Suppressor macrophage (primary cell): Measurements from ENCODE around the gene AGTRAP.

Experiments used
- DNase-seq, 4 experiments: peaks; one replicate each; pipeline ENCODE4 v3.0.0-alpha.2; 2020 to 2022

The AGTRAP gene

DNA sequence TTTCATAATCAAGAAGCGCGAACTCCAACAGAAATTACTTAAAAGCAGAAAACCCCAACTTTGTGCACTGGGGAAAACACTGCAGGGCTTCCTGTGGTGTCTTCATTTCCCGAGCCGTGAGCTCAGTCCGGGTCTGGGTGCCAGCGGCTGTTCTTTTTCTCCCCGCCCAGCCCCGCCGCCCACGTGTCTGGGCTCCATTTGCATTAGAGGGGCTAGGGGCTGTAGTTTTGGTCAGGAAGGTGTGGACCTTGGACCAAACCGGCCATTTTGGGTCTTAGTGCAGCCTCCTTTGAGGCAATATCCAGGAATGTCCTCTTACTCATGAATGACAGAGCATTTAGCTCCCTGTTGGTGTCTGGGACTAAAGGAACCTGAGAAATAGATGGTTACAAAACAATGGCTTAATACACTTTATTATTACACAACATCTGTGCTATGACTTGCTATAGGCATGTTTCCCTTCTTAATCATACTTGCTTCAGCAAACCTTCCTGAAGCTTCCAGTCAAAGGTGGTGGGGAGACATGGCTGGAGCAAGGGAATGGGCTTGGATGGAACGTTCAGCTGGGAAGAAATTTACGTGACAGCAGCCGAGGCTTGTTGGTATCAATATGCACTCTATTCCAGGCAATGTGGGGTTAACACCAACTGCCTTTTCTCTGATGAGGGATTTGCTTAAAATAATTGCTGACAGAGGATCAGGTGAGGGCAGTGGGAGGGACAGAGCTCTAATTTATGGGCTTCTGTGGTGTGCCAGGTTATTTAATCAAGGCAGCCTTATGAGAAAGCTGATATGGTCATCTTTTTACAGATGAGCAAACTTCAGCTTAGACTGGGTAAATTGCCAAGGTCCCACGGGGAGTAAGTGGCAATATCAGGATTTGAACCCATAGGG, 1.1 kb downstream of the AGTRAP start:
- peak; percentile 81 to 91 (median 90) for DNase-seq

DNA sequence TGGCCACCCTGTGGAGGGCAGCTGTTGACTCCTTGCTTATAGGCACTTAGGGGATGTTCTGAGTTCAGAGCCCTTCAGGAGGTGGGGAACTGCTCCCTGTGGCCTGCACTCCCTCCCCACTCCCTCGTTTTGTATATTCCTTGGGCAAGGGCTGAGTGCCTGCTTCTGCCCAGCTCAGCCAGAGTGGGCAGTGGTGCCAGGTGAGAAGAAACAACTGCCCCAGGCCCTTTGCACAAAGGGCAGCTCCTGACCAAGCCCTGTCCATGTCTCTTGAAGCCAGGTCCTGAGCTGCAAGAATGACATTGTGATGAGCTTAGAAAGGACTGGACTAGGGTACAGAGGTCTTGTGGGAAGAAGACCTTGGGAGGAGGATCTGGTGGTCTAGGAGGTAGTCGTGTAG, 2.2 kb downstream of the AGTRAP start:
- no peak for DNase-seq

DNA sequence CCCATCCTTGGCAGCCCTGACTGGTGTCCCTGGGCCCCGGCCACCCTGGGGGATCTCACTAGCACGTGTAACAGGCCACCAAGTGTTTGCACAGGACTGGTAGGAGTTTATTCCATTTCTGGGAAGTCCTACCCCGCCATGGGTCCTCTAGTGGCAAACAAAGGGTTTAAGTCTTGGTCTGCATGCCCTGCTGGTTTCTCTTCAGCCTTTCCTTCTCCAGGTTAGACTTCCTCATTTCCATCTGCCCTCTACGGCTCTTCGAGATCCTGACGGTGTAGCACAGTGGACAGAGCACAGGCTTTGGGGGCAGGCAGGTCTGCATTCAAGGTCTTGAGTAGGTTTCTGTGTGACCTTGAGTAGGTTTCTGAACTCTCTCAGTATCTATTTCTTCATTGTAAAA, 2.8 kb downstream of the AGTRAP start:
- DNase-seq: peak; percentile 27 to 59 (median 53)

DNA sequence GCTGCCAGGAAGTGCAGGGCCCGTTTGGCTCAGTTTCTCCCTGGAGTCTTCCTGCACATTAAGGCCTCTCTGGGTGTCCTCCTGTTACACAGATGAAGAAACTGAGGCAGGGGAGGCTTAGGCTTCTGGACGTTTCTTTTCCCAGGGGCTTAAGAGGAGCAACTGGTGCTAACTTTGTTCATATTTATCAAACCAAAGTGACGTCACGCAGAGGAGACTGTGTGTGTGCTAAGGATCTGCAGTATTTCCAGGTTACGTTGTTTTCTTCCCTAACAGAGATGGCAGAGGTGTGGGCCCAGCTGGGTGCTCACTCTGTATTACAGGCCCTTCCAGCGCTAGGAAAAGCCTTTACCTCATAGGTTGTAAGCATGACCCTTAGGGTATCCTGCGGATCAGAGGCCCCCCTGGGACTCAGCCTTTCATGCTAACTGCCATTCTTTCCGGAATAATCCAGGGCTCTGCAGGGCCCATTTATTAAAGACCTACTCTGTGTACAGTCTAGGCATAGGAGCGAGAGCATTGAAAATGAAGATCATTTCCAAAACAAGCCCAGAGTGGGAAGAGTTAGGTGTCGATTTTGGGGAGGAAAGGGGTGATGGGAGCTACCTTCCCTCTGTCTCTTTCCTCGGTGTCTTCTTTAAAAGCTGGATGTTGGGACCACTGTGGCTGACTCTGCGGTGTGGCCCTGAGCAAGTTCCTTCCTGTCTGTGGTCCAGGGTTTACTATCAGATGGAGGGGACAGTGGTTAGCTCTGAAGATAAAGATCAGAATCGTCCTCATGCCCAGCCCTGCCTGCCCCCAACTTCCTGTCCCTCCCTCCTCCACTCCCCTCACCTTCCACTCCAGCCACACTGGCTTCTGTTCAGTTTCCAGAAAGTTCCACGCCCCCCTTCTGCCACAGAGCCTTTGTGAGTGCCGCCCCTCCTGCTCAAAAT, 4.6 kb downstream of the AGTRAP start:
- DNase-seq: no peak

DNA sequence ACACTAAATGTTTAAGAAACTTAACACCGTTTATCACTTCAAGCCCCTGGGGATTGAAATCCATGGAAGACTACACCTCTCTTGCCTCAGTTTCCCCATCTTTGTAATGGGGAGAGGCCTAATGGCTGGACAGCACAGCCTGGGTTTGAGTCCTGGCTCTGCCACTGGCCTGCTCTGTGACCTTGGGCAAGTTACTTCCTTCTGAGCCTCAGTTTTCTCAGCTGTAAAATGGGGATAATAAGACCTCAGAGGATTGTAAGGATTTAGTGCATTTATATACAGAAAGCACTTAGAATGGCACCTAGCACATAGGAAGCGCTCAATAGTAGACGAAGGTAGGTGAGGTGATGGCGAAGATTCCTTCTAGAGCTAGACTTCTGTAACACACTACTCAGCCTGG, 5.5 kb downstream of the AGTRAP start:
- no peak for DNase-seq

DNA sequence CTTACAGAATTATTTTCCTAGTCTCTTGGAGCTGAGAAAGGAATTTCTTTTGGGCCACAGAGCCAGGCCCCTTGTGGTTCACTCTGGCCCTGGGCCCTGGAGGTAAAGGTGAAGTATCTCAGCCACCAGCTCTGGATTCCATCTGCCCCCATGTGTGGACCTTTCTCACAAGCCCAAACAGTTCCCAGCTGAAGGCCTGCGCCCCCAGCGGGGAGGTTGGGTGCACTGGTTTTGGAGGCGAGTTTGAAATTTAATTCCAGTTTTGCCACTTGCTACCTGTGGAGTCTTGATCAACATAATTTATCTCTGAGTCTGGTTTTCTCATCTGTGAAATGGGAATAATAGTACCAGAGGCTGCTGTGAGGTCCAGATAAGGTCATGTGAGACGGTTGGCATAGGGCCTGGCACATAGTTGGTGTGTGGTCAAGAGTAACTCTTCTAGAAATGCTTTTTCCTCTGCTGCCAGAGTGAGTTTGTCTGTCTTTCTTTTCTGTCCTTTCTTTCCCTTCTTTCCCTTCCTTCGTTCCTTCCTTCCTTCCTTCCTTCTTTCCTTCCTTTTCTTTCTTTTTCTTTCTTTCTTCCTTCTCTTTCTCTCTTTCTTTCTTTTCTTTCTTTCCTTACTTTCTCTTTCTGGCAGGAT, 6.1 kb downstream of the AGTRAP start:
- no peak for DNase-seq

DNA sequence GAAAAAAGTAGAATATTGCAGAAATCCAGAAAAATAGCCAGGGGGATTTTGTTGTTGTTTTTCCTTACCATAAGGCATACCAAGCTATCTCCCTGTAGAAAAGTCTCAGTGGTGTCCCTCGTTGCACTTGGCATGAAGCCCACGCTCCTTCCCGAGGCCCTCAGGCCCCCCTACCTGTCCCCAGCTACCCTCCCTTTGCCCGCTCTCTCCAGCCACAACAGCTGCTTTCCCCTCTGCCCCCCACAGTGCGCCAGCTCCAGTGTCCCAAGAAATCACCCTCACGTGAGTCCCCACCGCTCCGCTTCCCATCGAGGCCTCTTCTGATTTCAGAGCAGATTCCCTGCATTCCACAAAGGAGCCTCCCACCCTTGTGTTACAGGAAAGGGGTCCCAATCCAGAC, 8.4 kb downstream of the AGTRAP start:
- DNase-seq: no peak

DNA sequence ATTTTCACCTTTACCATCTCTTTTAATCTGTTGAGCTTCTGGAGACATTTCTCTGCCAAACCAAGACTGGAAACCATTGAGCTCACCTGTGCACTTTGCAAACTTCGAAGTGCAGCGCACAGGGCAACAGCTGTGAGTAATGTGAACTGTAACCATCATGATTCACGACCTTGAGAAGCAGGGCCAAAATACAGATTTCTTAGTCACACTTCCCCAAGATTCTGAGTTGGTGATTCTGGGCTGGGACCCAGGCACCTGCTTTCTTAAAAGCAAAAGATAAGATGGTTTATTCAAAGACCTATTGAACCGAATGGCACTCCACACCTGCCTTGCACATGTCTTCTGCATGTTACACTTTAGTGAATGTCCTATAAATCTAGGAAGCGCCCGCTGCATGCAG, 10.2 kb downstream of the AGTRAP start:
- DNase-seq: no peak

DNA sequence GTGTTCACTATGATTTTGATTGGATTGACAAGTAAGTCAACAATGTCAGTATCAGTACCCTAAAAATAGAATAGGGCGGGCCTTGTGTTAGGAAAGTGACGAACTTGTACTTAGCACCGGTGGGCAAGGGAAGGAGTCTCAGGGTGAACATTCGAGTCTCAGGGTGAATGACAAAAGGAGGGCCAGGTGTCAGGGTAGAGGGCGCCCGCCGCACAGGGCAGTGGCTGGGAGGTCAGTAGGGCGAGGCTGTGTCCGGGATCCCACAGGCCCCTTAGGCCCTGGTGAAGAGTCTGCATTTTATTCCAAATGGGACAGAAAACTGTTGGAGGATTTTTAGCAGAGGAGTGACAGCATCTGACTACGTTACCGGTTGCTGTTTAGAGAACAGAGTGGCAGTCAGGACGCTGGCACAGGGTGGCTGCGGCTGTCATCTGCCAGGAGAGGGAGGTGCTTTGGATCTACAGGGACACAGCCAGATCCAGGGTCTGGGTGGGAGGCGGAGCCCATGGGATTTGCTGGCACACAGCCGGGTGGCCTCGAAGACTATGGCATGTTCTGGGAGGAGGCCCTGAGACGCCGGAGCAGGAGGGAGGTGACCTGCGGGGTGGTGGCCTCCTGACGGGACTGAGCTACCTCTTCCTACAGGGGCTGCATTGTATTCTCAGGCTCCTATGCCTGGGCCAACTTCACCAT, 11.0 kb downstream of the AGTRAP start:
- no peak for DNase-seq

DNA sequence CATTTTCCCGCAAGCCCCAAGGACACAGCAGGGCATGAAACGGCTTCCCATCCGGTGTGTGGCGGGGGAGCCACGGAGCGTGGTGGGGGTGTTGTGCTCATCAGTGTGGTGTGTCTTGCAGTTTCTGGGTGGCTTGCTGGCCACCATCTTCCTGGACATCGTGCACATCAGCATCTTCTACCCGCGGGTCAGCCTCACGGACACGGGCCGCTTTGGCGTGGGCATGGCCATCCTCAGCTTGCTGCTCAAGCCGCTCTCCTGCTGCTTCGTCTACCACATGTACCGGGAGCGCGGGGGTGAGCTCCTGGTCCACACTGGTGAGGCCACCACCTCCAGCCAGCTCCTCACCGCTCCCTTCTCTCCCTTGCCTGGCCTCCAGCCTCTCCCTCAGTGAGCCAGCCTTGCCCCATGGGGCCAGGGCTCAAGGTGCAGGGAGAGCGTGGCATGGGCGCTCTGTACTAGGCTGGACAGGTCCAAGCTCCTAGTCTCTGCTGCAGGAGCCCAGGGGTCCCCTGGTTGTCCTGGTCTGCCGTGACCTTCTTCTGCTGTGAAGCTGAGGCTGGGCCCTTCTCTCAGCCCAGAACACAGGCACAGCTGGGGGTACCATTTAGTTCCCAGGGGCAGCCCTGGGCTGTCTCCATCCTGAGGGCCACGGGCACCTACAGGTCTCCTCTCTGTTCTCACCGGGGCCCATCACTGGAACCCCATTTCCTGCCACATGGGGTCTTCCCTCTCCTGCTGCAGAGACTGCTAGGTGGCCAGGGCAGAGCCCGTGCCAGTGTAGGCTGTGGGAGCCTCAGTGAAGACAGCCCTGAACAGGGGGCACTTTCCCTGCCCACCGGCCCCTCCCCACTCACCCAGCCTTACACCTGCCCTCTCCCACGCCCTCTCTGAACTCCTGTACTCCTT, 12.6 kb downstream of the AGTRAP start:
- DNase-seq: no peak

DNA sequence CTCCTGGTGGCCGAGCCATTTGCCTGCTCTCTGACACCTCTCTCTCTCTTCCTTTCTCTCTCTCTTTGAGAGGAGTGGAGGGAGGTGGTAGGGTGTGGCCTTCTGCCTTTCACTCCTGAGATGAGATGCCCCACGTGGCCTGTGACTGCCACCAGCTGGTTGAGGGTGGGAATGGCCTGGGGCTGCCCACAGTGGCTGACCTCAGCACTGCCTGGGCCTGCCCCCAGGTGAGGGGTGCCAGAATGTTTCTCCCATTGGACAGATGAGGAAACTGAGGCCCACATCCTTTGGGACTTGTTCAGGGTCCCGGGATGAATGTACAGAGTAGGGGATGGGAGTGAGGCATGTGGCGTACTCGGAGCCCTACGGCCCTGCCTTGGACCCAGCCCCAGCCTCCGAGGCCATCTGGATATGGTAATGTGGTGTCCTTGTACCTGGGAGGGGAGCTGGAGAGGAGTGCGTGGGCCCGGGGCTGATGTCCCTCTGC, 13.3 kb downstream of the AGTRAP start:
- DNase-seq: peak in 2 of 4 experiments; percentile 63 to 82

DNA sequence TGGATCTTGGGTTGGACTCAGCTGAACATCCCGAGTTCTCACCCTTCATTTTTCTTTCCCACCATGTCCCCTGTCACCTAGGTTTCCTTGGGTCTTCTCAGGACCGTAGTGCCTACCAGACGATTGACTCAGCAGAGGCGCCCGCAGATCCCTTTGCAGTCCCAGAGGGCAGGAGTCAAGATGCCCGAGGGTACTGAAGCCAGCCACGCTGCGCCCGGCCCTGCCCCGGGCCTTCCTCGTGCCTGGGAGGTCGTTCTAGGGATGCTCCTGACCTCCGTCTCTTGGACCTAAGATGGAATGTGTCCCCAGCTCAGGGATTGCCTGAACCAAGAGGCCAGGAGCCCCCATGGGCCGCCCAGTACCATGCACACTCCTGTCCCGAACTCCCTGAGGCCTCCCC, 14.1 kb downstream of the AGTRAP start:
- no peak for DNase-seq

DNA sequence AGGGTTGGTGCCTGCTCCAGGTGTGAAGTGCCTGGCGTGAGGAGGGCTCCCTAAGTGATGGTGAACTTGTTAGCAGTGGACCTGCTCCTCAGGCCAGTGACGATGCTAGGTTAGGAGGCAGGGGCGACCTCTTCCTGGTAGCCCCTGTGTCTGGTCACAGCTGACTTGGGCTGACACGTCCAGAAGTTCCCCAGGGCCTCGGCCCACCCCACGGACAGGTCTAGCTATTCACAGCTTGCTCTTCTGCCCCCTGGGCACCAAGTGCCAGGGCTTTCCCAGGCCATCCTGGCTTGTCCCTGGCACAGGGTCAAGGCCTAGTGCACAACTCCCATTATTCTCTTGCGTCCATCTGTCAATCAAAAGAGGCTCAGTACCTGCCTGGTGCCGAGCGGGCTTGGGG, 15.2 kb downstream of the AGTRAP start:
- no peak for DNase-seq

DNA sequence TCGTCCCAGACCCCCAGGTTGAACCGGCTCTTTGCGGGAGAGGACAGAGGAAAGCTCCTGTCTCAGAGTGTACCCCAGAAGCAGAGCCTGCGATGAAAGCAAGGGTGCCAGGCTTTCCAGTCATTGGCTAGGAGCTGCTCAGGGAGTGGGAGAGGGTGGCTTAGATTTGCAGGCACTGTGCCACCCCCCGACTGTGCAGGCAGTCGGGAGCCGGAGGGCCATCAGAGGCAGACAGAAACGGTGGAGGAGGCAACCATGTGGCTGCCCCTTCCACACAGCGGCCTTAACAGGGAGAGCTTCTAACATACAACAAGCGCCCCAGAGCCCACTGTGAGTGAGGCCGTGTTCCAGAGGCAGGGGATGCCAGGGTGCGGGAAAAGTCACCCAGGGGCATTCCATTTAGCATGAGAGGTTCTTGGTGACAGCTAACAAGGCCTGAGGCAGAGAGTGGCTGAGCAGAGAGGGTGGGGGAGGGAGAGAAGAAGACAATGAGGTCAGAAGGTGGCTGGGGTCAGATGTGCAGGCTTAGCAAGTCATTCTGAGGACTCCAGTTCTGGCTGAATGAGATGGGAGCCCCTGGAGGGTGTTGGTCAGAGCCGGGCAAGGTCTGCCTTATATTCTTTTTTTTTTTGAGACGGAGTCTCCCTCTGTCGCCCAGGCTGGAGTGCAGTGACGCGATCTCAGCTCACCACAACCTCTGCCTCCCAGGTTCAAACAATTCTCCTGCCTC, 16.6 kb downstream of the AGTRAP start:
- no peak for DNase-seq

DNA sequence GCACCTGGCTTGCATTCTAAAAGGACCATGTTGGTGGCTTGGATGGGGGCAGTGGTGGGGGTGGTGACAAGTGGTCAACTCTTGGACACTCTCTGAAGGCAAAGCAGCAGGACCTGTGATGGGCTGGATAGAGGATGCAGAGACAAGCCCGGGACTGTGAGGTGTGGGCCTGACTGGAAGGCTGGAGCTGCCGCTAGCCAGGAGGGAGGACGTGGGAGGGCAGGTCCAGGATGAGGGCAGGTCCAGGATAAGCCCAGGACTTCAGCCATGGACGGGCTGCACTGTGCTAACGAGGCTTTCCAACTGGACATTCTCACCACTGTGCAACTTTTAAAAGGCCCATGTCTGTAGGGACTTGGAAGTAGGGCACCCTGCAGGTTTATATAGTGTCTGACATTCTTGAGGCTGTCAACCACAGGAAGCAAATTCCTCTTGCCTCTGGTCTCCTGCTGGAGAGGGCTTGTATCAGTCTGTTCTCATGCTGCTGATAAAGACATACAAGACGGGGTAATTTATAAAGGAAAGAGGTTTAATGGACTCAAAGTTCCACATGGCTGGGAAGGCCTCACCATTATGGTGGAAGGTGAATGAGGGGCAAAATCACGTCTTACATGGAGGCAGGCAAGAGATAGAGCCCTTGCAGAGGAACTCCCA, 17.7 kb downstream of the AGTRAP start:
- no peak for DNase-seq

DNA sequence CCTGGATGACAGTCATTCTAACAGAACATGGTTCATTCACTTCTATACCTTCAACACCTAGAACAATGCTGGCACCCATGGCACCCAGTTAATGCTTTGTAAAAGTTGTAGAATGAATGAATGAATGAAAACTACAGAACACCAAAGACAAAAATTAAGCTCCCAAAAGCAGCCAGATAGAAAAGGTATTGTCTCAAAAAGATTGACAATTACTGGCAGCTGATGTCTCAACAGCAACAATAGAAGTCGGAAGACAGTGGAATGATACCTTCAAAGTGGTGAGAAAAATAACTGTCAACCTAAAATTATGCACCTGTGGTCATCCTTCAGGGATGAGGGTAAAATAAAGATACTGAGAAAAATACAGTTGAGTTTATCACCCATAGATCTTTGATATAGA, 21.1 kb downstream of the AGTRAP start:
- DNase-seq: no peak

DNA sequence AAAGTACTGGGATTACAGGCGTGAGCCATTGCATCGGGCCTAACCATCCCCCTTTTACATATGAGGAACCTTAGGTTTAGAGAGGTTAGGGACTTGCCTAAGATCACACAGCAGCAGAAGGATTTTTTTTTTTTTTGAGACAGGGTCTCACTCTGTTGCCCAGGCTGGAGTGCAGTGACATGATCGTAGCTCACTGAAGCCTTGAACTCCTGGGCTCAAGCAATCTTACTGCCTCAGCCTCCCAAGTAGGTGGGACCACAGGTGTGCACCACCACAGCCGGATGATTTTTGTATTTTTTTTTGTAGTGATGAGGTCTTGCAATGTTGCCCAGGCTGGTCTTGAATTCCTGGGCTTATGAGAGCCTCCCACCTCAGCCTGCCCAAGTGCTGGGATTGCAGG, 23.9 kb downstream of the AGTRAP start:
- no peak for DNase-seq

DNA sequence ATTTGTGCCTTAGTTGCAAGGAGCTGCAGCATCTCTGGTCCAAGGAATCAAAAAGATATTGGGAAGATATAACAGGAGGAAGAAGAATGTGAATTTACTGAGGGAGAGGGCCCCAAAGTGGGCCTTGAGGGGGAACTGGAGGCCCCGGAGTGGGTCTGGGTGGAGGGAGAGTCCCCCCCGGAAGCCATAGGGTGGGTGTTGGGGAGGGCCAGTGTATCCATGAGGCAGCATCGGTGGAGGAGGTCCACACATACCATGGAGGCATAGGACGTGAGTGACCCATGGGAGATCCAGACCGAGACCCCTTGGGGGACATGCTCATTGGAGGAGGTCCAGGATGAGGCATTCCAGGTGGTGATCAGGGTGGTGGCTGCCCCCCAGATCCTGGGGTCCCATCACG, 25.3 kb downstream of the AGTRAP start:
- no peak for DNase-seq

DNA sequence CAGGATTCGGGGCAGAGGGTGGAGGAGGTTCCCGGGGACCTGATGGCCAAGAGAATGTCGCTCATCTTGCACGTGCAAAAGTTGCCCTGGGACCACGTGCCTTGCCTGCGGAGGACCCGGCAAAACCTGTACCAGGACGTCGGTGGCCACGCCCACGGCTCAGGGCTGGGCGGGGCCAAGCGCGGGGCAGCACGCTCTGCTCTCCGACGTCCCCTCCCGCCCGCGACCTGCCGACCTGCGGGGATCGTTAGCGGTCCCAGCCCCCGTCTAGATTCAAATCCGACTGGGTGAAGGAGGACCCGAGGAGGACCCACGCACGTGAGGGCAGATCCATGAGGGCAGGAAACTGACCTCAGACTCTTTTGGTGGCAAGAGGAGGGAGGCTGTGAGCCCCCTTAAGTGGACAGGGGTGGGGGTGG, 26.1 kb downstream of the AGTRAP start, which contains the start of gene C1orf167:
Gene C1orf167 (plus strand): TSS at position 206 of the 419 bp plus-strand sequence. CDS start 2,208 bp downstream, outside the sequence.
- DNase-seq: peak in 2 of 4 experiments; percentile 22 to 37

DNA sequence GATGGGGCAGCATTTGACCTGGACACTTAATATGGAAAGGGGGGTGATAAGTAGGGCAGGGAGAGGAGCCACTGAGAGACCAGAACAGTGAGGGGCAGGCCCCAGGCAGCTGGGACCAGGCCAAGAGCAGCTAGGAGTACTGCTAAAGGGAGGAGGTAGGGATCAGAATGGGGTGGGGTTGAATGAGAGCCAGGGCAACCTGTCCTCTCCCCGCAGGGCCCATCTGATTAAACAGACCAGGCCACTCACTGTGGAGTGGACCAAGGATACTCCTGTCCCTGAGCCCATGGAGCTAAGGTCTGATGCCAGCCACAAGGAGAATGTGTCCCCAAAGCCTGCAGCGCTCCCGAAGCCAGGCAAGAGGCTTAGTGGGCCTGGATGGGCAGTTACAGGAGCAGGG, 28.2 kb downstream of the AGTRAP start:
- no peak for DNase-seq
